CD14-positive monocyte (primary cell): ENCODE results near the gene MRPL50. TPM values are rescaled to one million over a fixed set of nuclear protein-coding genes. Genes with fewer than 3 reads are reported as not detected.

Experiments used
- DNase-seq, 3 donors: peaks; one replicate each; pipeline ENCODE4 v3.0.0-alpha.2; 2011 to 2022
- H2AFZ ChIP-seq: 2 replicates; pipeline ENCODE4 v1.6.0; 2012; ENCODE audit warnings: mild to moderate bottlenecking, low read depth, low read length, inconsistent platforms; ENCODE audit not compliant: insufficient read depth, poor library complexity, severe bottlenecking
- H3K27ac ChIP-seq, 2 donors: 1 replicate in 1 of 2; 2 replicates in 1 of 2; pipeline ENCODE4 v1.5.1; 2012 to 2013; ENCODE audit warnings: low read length in 2 of 2, control low read depth in 1 of 2, inconsistent platforms in 1 of 2, low read depth in 1 of 2, mild to moderate bottlenecking in 1 of 2
- H3K27me3 ChIP-seq, 2 donors: one replicate each; pipeline versions ENCODE4 v1.6.0 to v1.6.1; 2011 to 2013; ENCODE audit warnings: low read length in 2 of 2; ENCODE audit not compliant: control insufficient read depth in 2 of 2, insufficient read depth in 2 of 2
- H3K36me3 ChIP-seq, 2 donors: replicated peaks in 1 of 2; 1 replicate in 1 of 2; 2 replicates in 1 of 2; pipeline versions ENCODE4 v1.5.1 to v1.6.1; 2012 to 2013; ENCODE audit warnings: low read length in 2 of 2, control low read depth in 1 of 2, inconsistent platforms in 1 of 2, mild to moderate bottlenecking in 1 of 2; ENCODE audit not compliant: insufficient read depth in 2 of 2, control insufficient read depth in 1 of 2
- H3K4me1 ChIP-seq, 2 donors: 1 replicate in 1 of 2; 2 replicates in 1 of 2; pipeline versions ENCODE4 v1.5.1 to v1.6.1; 2012 to 2013; ENCODE audit warnings: low read length in 2 of 2, control low read depth in 1 of 2, inconsistent platforms in 1 of 2, mild to moderate bottlenecking in 1 of 2, moderate library complexity in 1 of 2; ENCODE audit not compliant: insufficient read depth in 2 of 2, control insufficient read depth in 1 of 2
- H3K4me2 ChIP-seq: replicated peaks from 2 replicates; pipeline ENCODE3; 2012; ENCODE audit warnings: low read length, moderate library complexity, mild to moderate bottlenecking; ENCODE audit not compliant: poor library complexity, severe bottlenecking; ENCODE audit errors: extremely low read depth
- H3K4me3 ChIP-seq, 3 experiments: fragments of 200-600 bp in 1 of 3; sonication (generic) in 1 of 3; replicated peaks in 1 of 3; 1 replicate in 2 of 3; 2 replicates in 1 of 3; pipeline ENCODE4 v1.5.1; 2011 to 2013; ENCODE audit warnings: low read length in 3 of 3, mild to moderate bottlenecking in 3 of 3, control low read depth in 2 of 3, low read depth in 2 of 3, inconsistent platforms in 1 of 3, moderate library complexity in 1 of 3
- H3K79me2 ChIP-seq: 2 replicates; pipeline ENCODE4 v1.6.0; 2012; ENCODE audit warnings: mild to moderate bottlenecking, control low read depth, inconsistent platforms, low read length, moderate library complexity; ENCODE audit not compliant: insufficient read depth
- H3K9ac ChIP-seq: 2 replicates; pipeline ENCODE4 v1.6.0; 2017; ENCODE audit warnings: low read length, mild to moderate bottlenecking; ENCODE audit not compliant: insufficient read depth, poor library complexity, severe bottlenecking
- H3K9me3 ChIP-seq, 2 donors: replicated peaks in 1 of 2; 1 replicate in 1 of 2; 2 replicates in 1 of 2; pipeline versions ENCODE4 v1.5.1 to v1.6.1; 2012 to 2013; ENCODE audit warnings: low read length in 2 of 2, control low read depth in 1 of 2; ENCODE audit not compliant: control insufficient read depth in 1 of 2, insufficient read depth in 1 of 2
- H4K20me1 ChIP-seq: 2 replicates; pipeline ENCODE4 v1.6.0; 2012; ENCODE audit warnings: mild to moderate bottlenecking, low read length, control low read depth, moderate library complexity; ENCODE audit not compliant: insufficient read depth
- H3K27ac Mint-ChIP-seq, 7 donors: one replicate each; pipeline ENCODE4 v1.8.0; 2020; ENCODE audit warnings: mild to moderate bottlenecking in 7 of 7, mixed read lengths in 7 of 7, moderate library complexity in 6 of 7, inconsistent platforms in 2 of 7
- H3K27me3 Mint-ChIP-seq, 3 donors: one replicate each; pipeline ENCODE4 v1.8.0; 2021 to 2022; ENCODE audit warnings: low read depth in 3 of 3, mild to moderate bottlenecking in 3 of 3, mixed read lengths in 3 of 3, moderate library complexity in 3 of 3, inconsistent platforms in 1 of 3
- H3K36me3 Mint-ChIP-seq, 2 donors: one replicate each; pipeline ENCODE4 v1.8.0; 2020; ENCODE audit warnings: mixed read lengths in 2 of 2, inconsistent platforms in 1 of 2, mild to moderate bottlenecking in 1 of 2
- H3K4me1 Mint-ChIP-seq: one replicate; pipeline ENCODE4 v1.8.0; 2020; ENCODE audit warnings: mild to moderate bottlenecking, mixed read lengths
- H3K4me3 Mint-ChIP-seq, 2 donors: one replicate each; pipeline ENCODE4 v1.8.0; 2020; ENCODE audit warnings: mild to moderate bottlenecking in 2 of 2, mixed read lengths in 2 of 2, moderate library complexity in 1 of 2
- H3K9me3 Mint-ChIP-seq, 7 donors: one replicate each; pipeline ENCODE4 v1.8.0; 2020 to 2022; ENCODE audit warnings: mixed read lengths in 7 of 7, mild to moderate bottlenecking in 6 of 7, moderate library complexity in 6 of 7, inconsistent platforms in 2 of 7
- WGBS: methylation state at CpG from one replicate; pipeline ENCODE4 v1.1.5; 2013; ENCODE audit warnings: missing lambda C conversion rate; ENCODE audit not compliant: insufficient coverage; 5-methylcytosine and 5-hydroxymethylcytosine counted together
- intact Hi-C, 2 donors: fragments of 100-400 bp; cut with micrococcal nuclease; formaldehyde crosslinking; loops; one replicate each; pipeline versions ENCODE4 v1.15.0 to v1.15.1; 2023
- polyA plus RNA-seq, 3 donors: library from polyadenylated mRNA; depleted of rRNA in 1 of 3; unstranded in 2 of 3; stranded (reverse) in 1 of 3; fragments of 300-500 nt in 2 of 3; fragments of >200 nt in 1 of 3; fragmentation: Illumina TruSeq in 2 of 3; gene quantifications; 1 replicate in 2 of 3; 2 replicates in 1 of 3; pipeline ENCODE4 v1.2.3, GENCODE V29; 2012 to 2021
- TF ChIP-seq, protein P1 (sequence below): fragments of 200-600 bp; IDR thresholded peaks from one replicate; pipeline ENCODE4 v1.8.0; 2022; ENCODE audit warnings: antibody characterized with exemption, mild to moderate bottlenecking

The MRPL50 gene
- polyA plus RNA-seq, 3 donors, result 1.9 to 4.9 (median 4.8) TPM

DNA sequence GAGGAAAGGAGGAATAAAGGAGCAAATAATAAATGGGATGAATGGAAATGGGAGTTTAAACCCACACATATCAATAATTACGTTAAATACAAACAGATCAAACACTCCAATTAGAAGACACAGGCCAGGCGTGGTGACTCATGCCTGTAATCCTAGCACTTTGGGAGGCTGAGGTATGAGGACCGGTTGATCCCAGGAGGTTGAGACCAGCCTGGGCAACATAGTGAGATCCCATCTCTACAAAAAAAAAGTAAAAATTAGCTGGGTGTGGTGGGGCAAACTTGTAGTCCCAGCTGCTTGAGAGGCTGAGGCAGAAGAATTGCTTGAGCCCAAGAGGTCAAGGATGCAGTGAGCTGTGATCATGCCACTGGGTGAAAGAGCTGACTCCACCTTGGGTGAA, 17.3 kb downstream of the MRPL50 start:
- Mint-ChIP-seq H3K9me3 (peaks cover 11 to 26% (median 22%) of the 10 kb centered on the region in 7 donors), H3K4me3 (no peak overlapping the region)
- intact Hi-C loops, result no loop called here

DNA sequence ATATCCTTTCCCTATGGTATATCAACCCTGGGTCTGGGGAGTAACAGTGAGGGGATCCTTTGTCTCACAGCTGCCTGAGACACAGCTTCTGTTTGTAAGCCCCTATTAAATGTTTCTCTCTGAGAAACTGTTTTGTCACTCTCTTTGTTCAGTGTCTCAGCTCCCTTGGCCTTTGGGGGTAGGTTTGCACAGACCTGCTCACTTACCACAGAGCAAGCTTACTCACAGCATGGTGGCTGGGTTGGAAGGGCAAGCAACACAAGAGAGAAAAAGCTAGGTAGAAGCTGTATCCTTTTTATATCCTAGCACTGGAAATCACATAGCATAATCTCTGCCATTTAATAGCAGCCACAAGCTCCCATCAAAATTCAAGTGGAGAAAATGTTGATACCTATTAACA, 18.1 kb downstream of the MRPL50 start:
- Mint-ChIP-seq H3K27ac (no peak overlapping the region), H3K27me3 (peaks cover 0 to 3% (median 3%) of the 10 kb centered on the region in 3 donors), H3K4me1 (no peaks in the 10 kb centered on the region), H3K4me3 (no peak overlapping the region), H3K9me3 (peaks cover 10 to 24% (median 16%) of the 10 kb centered on the region in 7 donors), H3K36me3 (peaks cover 0 to 7% of the 10 kb centered on the region in 2 donors)
- Histone ChIP-seq H3K9me3 (peaks cover 7 to 9% of the 10 kb centered on the region in 2 donors), H3K4me2 (no peak overlapping the region), H3K4me3 (no peak overlapping the region), H3K27me3 (no peaks in the 10 kb centered on the region), H3K9ac (no peak overlapping the region), H3K36me3 (no peaks in the 10 kb centered on the region), H3K79me2 (no peaks in the 10 kb centered on the region), H3K27ac (no peak overlapping the region), H2AFZ (no peak overlapping the region), H4K20me1 (no peaks in the 10 kb centered on the region), H3K4me1 (no peaks in the 10 kb centered on the region)
- DNase-seq, result no peak
- intact Hi-C loops, result no loop called here
- TF ChIP-seq, protein P1, sequence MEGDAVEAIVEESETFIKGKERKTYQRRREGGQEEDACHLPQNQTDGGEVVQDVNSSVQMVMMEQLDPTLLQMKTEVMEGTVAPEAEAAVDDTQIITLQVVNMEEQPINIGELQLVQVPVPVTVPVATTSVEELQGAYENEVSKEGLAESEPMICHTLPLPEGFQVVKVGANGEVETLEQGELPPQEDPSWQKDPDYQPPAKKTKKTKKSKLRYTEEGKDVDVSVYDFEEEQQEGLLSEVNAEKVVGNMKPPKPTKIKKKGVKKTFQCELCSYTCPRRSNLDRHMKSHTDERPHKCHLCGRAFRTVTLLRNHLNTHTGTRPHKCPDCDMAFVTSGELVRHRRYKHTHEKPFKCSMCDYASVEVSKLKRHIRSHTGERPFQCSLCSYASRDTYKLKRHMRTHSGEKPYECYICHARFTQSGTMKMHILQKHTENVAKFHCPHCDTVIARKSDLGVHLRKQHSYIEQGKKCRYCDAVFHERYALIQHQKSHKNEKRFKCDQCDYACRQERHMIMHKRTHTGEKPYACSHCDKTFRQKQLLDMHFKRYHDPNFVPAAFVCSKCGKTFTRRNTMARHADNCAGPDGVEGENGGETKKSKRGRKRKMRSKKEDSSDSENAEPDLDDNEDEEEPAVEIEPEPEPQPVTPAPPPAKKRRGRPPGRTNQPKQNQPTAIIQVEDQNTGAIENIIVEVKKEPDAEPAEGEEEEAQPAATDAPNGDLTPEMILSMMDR, result no peak

More for the DNA sequence above, 17.3 kb downstream of the MRPL50 start:
- Histone ChIP-seq H3K4me3 (no peak overlapping the region), H4K20me1 (no peaks in the 10 kb centered on the region), H3K9ac (no peak overlapping the region), H3K27me3 (no peaks in the 10 kb centered on the region), H3K27ac (no peak overlapping the region), H3K79me2 (no peaks in the 10 kb centered on the region), H3K4me2 (no peak overlapping the region), H3K36me3 (no peaks in the 10 kb centered on the region), H2AFZ (no peak overlapping the region), H3K9me3 (peaks cover 12 to 15% of the 10 kb centered on the region in 2 donors), H3K4me1 (no peaks in the 10 kb centered on the region)
- no peaks in the 10 kb centered on the region for H3K4me1 Mint-ChIP-seq
- TF ChIP-seq, protein P1, result no peak
- no peak overlapping the region for H3K27ac Mint-ChIP-seq
- WGBS, result no CpG with 5 or more reads among the region's 3 CpGs
- peaks cover 0 to 7% of the 10 kb centered on the region in 2 donors for H3K36me3 Mint-ChIP-seq
- H3K27me3 Mint-ChIP-seq, result peaks cover 0 to 3% (median 3%) of the 10 kb centered on the region in 3 donors
- no peak for DNase-seq
